Measurements from ENCODE around the gene OAS3.
A peak's percentile ranks its signal among the peaks of the same experiment; 100 is the strongest.

The OAS3 gene

GRCh38 chr12:112936927-112937326 is 1.3 kb upstream of the OAS3 start:
- no peak overlapping the region for H3K4me3 ChIP-seq (ENCODE audit: insufficient read depth, low read depth, low read length)
- peaks cover 3% of the 10 kb centered on the region for H3K4me1 ChIP-seq (ENCODE audit: control insufficient read depth, insufficient read depth, low read length)
- no peaks in the 10 kb centered on the region for H3K36me3 ChIP-seq (ENCODE audit: control insufficient read depth, insufficient read depth, low read length)
- WGBS, 2 experiments: 88 to 91% methylated on average over 2 of the region's 2 CpGs
- H3K9me3 ChIP-seq (ENCODE audit: control insufficient read depth, low read length): no peaks in the 10 kb centered on the region
- peaks cover 26% of the 10 kb centered on the region for H3K27me3 ChIP-seq (ENCODE audit: control insufficient read depth, insufficient read depth, low read length, poor library complexity, severe bottlenecking)
- no peak overlapping the region for H3K27ac ChIP-seq (ENCODE audit: insufficient read depth, low read depth, low read length, poor library complexity, severe bottlenecking)

- H3K4me3 ChIP-seq (ENCODE audit: insufficient read depth, low read depth, low read length): peak overlapping the region; percentile 40
- peaks cover 26% of the 10 kb centered on the region for H3K27me3 ChIP-seq (ENCODE audit: control insufficient read depth, insufficient read depth, low read length, poor library complexity, severe bottlenecking)
- H3K9me3 ChIP-seq (ENCODE audit: control insufficient read depth, low read length): no peaks in the 10 kb centered on the region
- 69 to 71% methylated on average over 11 of the region's 11 CpGs for WGBS, 2 experiments
- no peaks in the 10 kb centered on the region for H3K36me3 ChIP-seq (ENCODE audit: control insufficient read depth, insufficient read depth, low read length)
- H3K27ac ChIP-seq (ENCODE audit: insufficient read depth, low read depth, low read length, poor library complexity, severe bottlenecking): no peak overlapping the region
- H3K4me1 ChIP-seq (ENCODE audit: control insufficient read depth, insufficient read depth, low read length): peaks cover 3% of the 10 kb centered on the region
Observed at GRCh38 chr12:112938751-112939150, 477 bp downstream of the OAS3 start.

GRCh38 chr12:112939761-112940381 is 1.6 kb downstream of the OAS3 start:
- Histone ChIP-seq H3K36me3 (ENCODE audit: control insufficient read depth, insufficient read depth, low read length) (no peaks in the 10 kb centered on the region), H3K4me1 (ENCODE audit: control insufficient read depth, insufficient read depth, low read length) (peaks cover 3% of the 10 kb centered on the region), H3K4me3 (ENCODE audit: insufficient read depth, low read depth, low read length) (no peak overlapping the region), H3K27me3 (ENCODE audit: control insufficient read depth, insufficient read depth, low read length, poor library complexity, severe bottlenecking) (peaks cover 26% of the 10 kb centered on the region), H3K9me3 (ENCODE audit: control insufficient read depth, low read length) (no peaks in the 10 kb centered on the region), H3K27ac (ENCODE audit: insufficient read depth, low read depth, low read length, poor library complexity, severe bottlenecking) (no peak overlapping the region)
- 66 to 73% methylated on average over 7 of the region's 7 CpGs for WGBS, 2 experiments

GRCh38 chr12:112941528-112942335 is 3.5 kb downstream of the OAS3 start:
- no peaks in the 10 kb centered on the region for H3K9me3 ChIP-seq (ENCODE audit: control insufficient read depth, low read length)
- peaks cover 3% of the 10 kb centered on the region for H3K4me1 ChIP-seq (ENCODE audit: control insufficient read depth, insufficient read depth, low read length)
- no peak overlapping the region for H3K27ac ChIP-seq (ENCODE audit: insufficient read depth, low read depth, low read length, poor library complexity, severe bottlenecking)
- peaks cover 26% of the 10 kb centered on the region for H3K27me3 ChIP-seq (ENCODE audit: control insufficient read depth, insufficient read depth, low read length, poor library complexity, severe bottlenecking)
- no peak overlapping the region for H3K4me3 ChIP-seq (ENCODE audit: insufficient read depth, low read depth, low read length)
- 87 to 88% methylated on average over 16 of the region's 16 CpGs for WGBS, 2 experiments
- H3K36me3 ChIP-seq (ENCODE audit: control insufficient read depth, insufficient read depth, low read length): no peaks in the 10 kb centered on the region

- Histone ChIP-seq H3K9me3 (ENCODE audit: control insufficient read depth, low read length) (no peaks in the 10 kb centered on the region), H3K4me1 (ENCODE audit: control insufficient read depth, insufficient read depth, low read length) (peaks cover 3% of the 10 kb centered on the region), H3K27me3 (ENCODE audit: control insufficient read depth, insufficient read depth, low read length, poor library complexity, severe bottlenecking) (peaks cover 24% of the 10 kb centered on the region), H3K36me3 (ENCODE audit: control insufficient read depth, insufficient read depth, low read length) (no peaks in the 10 kb centered on the region), H3K27ac (ENCODE audit: insufficient read depth, low read depth, low read length, poor library complexity, severe bottlenecking) (no peak overlapping the region), H3K4me3 (ENCODE audit: insufficient read depth, low read depth, low read length) (no peak overlapping the region)
- 94 to 100% methylated on average over 1 of the region's 1 CpG for WGBS, 2 experiments
Observed at GRCh38 chr12:112942572-112942971, 4.3 kb downstream of the OAS3 start.

GRCh38 chr12:112944024-112944690 is 5.9 kb downstream of the OAS3 start:
- H3K27ac ChIP-seq (ENCODE audit: insufficient read depth, low read depth, low read length, poor library complexity, severe bottlenecking): no peak overlapping the region
- no peaks in the 10 kb centered on the region for H3K36me3 ChIP-seq (ENCODE audit: control insufficient read depth, insufficient read depth, low read length)
- no peak overlapping the region for H3K4me3 ChIP-seq (ENCODE audit: insufficient read depth, low read depth, low read length)
- H3K4me1 ChIP-seq (ENCODE audit: control insufficient read depth, insufficient read depth, low read length): no peaks in the 10 kb centered on the region
- H3K9me3 ChIP-seq (ENCODE audit: control insufficient read depth, low read length): no peaks in the 10 kb centered on the region
- WGBS, 2 experiments: 92% methylated on average over 15 of the region's 15 CpGs
- H3K27me3 ChIP-seq (ENCODE audit: control insufficient read depth, insufficient read depth, low read length, poor library complexity, severe bottlenecking): peaks cover 8% of the 10 kb centered on the region

- H3K27me3 ChIP-seq (ENCODE audit: control insufficient read depth, insufficient read depth, low read length, poor library complexity, severe bottlenecking): no peaks in the 10 kb centered on the region
- H3K36me3 ChIP-seq (ENCODE audit: control insufficient read depth, insufficient read depth, low read length): no peaks in the 10 kb centered on the region
- no peaks in the 10 kb centered on the region for H3K9me3 ChIP-seq (ENCODE audit: control insufficient read depth, low read length)
- no peaks in the 10 kb centered on the region for H3K4me1 ChIP-seq (ENCODE audit: control insufficient read depth, insufficient read depth, low read length)
- no peak overlapping the region for H3K4me3 ChIP-seq (ENCODE audit: insufficient read depth, low read depth, low read length)
- WGBS, 2 experiments: 95 to 96% methylated on average over 4 of the region's 4 CpGs
- H3K27ac ChIP-seq (ENCODE audit: insufficient read depth, low read depth, low read length, poor library complexity, severe bottlenecking): no peak overlapping the region
Observed at GRCh38 chr12:112945515-112945914, 7.2 kb downstream of the OAS3 start.

GRCh38 chr12:112946236-112947000 is 8.1 kb downstream of the OAS3 start:
- no peak overlapping the region for H3K27ac ChIP-seq (ENCODE audit: insufficient read depth, low read depth, low read length, poor library complexity, severe bottlenecking)
- H3K27me3 ChIP-seq (ENCODE audit: control insufficient read depth, insufficient read depth, low read length, poor library complexity, severe bottlenecking): no peaks in the 10 kb centered on the region
- H3K4me3 ChIP-seq (ENCODE audit: insufficient read depth, low read depth, low read length): no peak overlapping the region

GRCh38 chr12:112947314-112947713 is 9.0 kb downstream of the OAS3 start:
- Histone ChIP-seq H3K4me3 (ENCODE audit: insufficient read depth, low read depth, low read length) (no peak overlapping the region), H3K4me1 (ENCODE audit: control insufficient read depth, insufficient read depth, low read length) (no peaks in the 10 kb centered on the region), H3K27me3 (ENCODE audit: control insufficient read depth, insufficient read depth, low read length, poor library complexity, severe bottlenecking) (no peaks in the 10 kb centered on the region), H3K27ac (ENCODE audit: insufficient read depth, low read depth, low read length, poor library complexity, severe bottlenecking) (no peak overlapping the region), H3K9me3 (ENCODE audit: control insufficient read depth, low read length) (no peaks in the 10 kb centered on the region), H3K36me3 (ENCODE audit: control insufficient read depth, insufficient read depth, low read length) (no peaks in the 10 kb centered on the region)
- WGBS, 2 experiments: 0% methylated on average over 1 of the region's 1 CpG

More at GRCh38 chr12:112946236-112947000, 8.1 kb downstream of the OAS3 start:
- Histone ChIP-seq H3K4me1 (ENCODE audit: control insufficient read depth, insufficient read depth, low read length) (no peaks in the 10 kb centered on the region), H3K36me3 (ENCODE audit: control insufficient read depth, insufficient read depth, low read length) (no peaks in the 10 kb centered on the region), H3K9me3 (ENCODE audit: control insufficient read depth, low read length) (no peaks in the 10 kb centered on the region)
- WGBS, 2 experiments: 90 to 91% methylated on average over 14 of the region's 14 CpGs

Measured in ectodermal cell (in vitro differentiated cells).